ENCODE data around the gene TSPOAP1. TPM values are rescaled to one million over a fixed set of nuclear protein-coding genes. Genes with fewer than 3 reads are reported as not detected.

Gene TSPOAP1
- total and polyA plus RNA-seq, 2 of the 13 experiments (the other 11 are each of a cell fraction or from before 2014, with no cell fraction given), result not detected

- no peak for TF ChIP-seq THAP8 (CRISPR knock-in tag; IDR thresholded peaks at IDR 0.05; ENCODE audit: borderline replicate concordance)
- peak; percentile 75 for TF ChIP-seq ZBTB7A (CRISPR knock-in tag; IDR thresholded peaks at IDR 0.05)
- TF ChIP-seq TCF12 (IDR thresholded peaks at IDR 0.05), result no peak
- no peak for TF ChIP-seq TCF12 (CRISPR knock-in tag; IDR thresholded peaks at IDR 0.05)
- no peak; the same call in 1 of the 2 replicates for TF ChIP-seq STAG1 (CRISPR knock-in tag; IDR thresholded peaks at IDR 0.05)
- peak; percentile 35; the same call in 1 of the 2 replicates for TF ChIP-seq NFAT5 (CRISPR knock-in tag; IDR thresholded peaks at IDR 0.05)
- TF ChIP-seq KLF6 (CRISPR knock-in tag; IDR thresholded peaks at IDR 0.05), result 0 out of 2 replicates have a peak, but pooled peaks have one; percentile 59
- TF ChIP-seq SMARCC2 (IDR thresholded peaks at IDR 0.05), result no peak
- TF ChIP-seq ZBTB8A (CRISPR knock-in tag; IDR thresholded peaks at IDR 0.05; ENCODE audit: borderline replicate concordance, low read depth), result peak; percentile 75; the same call in 1 of the 2 replicates
- no peak for TF ChIP-seq FUBP1 (CRISPR knock-in tag; IDR thresholded peaks at IDR 0.05; ENCODE audit: borderline replicate concordance)
- TF ChIP-seq ZNF850 (CRISPR knock-in tag; conservative IDR thresholded peaks at IDR 0.05), result no peak
- no peak for TF ChIP-seq HMGXB3 (CRISPR knock-in tag; IDR thresholded peaks at IDR 0.05; ENCODE audit: borderline replicate concordance)
- no peak for TF ChIP-seq ZNF136 (CRISPR knock-in tag; IDR thresholded peaks at IDR 0.05; ENCODE audit: low read depth)
- no peak for TF ChIP-seq ZNF800 (CRISPR knock-in tag; IDR thresholded peaks at IDR 0.05)
Measured at GRCh38 chr17:58364270-58364942, 35.8 kb upstream of the TSPOAP1 start (continued).

Measured in HepG2 (cell line).